HG03108 (cell line): ENCODE measurements around the gene PIWIL1.

Experiments
- ATAC-seq: cut with Tn5 transposase; IDR thresholded peaks from one replicate; pipeline ENCODE4 v1.9.1; 2021; ENCODE audit warnings: moderate library complexity; ENCODE audit not compliant: unreplicated experiment

Gene PIWIL1

GRCh38 chr12:130336723-130337487, 782 bp upstream of the PIWIL1 start:
- ATAC-seq: no peak

GRCh38 chr12:130338794-130339601, 1.3 kb downstream of the PIWIL1 start:
- ATAC-seq: no peak

- no peak for ATAC-seq
Observed at GRCh38 chr12:130339951-130340350, 2.3 kb downstream of the PIWIL1 start.

- ATAC-seq: no peak
Observed at GRCh38 chr12:130342442-130342841, 4.8 kb downstream of the PIWIL1 start.

- ATAC-seq: no peak
Observed at GRCh38 chr12:130342842-130343241, 5.2 kb downstream of the PIWIL1 start.

GRCh38 chr12:130344529-130344928, 6.8 kb downstream of the PIWIL1 start:
- no peak for ATAC-seq

- no peak for ATAC-seq
Observed at GRCh38 chr12:130345292-130345691, 7.6 kb downstream of the PIWIL1 start.

- no peak for ATAC-seq
Observed at GRCh38 chr12:130347588-130347987, 9.9 kb downstream of the PIWIL1 start.

GRCh38 chr12:130350715-130351114, 13.0 kb downstream of the PIWIL1 start:
- no peak for ATAC-seq

- no peak for ATAC-seq
Observed at GRCh38 chr12:130351326-130351725, 13.6 kb downstream of the PIWIL1 start.

- ATAC-seq: no peak
Observed at GRCh38 chr12:130353081-130353480, 15.4 kb downstream of the PIWIL1 start.

- ATAC-seq: no peak
Observed at GRCh38 chr12:130354407-130354806, 16.7 kb downstream of the PIWIL1 start.

GRCh38 chr12:130356222-130356621, 18.5 kb downstream of the PIWIL1 start:
- ATAC-seq: no peak

GRCh38 chr12:130357241-130357640, 19.6 kb downstream of the PIWIL1 start:
- ATAC-seq: no peak

GRCh38 chr12:130357729-130358330, 20.1 kb downstream of the PIWIL1 start:
- no peak for ATAC-seq

- ATAC-seq: no peak
Observed at GRCh38 chr12:130362060-130362459, 24.4 kb downstream of the PIWIL1 start.

GRCh38 chr12:130364578-130364977, 26.9 kb downstream of the PIWIL1 start:
- ATAC-seq: no peak

- no peak for ATAC-seq
Observed at GRCh38 chr12:130366159-130366558, 28.5 kb downstream of the PIWIL1 start.

- no peak for ATAC-seq
Observed at GRCh38 chr12:130367003-130367402, 29.3 kb downstream of the PIWIL1 start.

- no peak for ATAC-seq
Observed at GRCh38 chr12:130367523-130367922, 29.8 kb downstream of the PIWIL1 start.

GRCh38 chr12:130369816-130370215, 32.1 kb downstream of the PIWIL1 start:
- no peak for ATAC-seq

GRCh38 chr12:130371296-130371695, 33.6 kb downstream of the PIWIL1 start:
- no peak for ATAC-seq
